ENCODE data around the gene MSH3.

DNA sequence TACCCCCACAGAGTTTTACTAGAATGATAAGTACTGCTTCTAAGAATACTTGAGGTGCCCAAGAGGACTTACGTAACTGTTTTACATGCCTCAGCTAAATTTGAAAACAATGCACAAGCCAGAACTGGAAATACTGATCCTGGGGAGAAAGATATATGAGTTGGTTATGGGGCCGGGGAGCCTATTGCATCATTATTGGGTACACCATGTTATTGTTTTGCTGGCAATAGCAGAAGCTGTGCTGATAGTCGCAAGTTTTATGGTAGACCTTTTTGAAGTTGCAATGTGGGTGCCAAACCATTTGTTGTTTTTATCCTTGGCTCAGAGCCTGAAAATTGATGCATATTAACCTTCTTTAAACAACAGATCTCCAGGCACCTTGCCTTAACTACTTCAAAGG is 108.8 kb downstream of the MSH3 start:
- TF ChIP-seq ZBTB7A (IDR thresholded peaks at IDR 0.05; ENCODE audit: low read depth) (no peak), FOXM1 (IDR thresholded peaks at IDR 0.05; ENCODE audit: borderline replicate concordance, low read depth) (no peak), EGR1 (IDR thresholded peaks at IDR 0.05) (no peak), CEBPB (IDR thresholded peaks at IDR 0.05) (no peak), MAX (IDR thresholded peaks at IDR 0.05) (no peak), TAF1 (IDR thresholded peaks at IDR 0.05; ENCODE audit: low read depth) (no peak), YY1 (IDR thresholded peaks at IDR 0.05; ENCODE audit: low read depth) (no peak), NFIC (IDR thresholded peaks at IDR 0.05) (no peak)
